LNCAP (cell line): Measurements from ENCODE around the gene NSUN2.

Experiments used
- CTCF ChIP-seq: fragments of 450-650 bp; IDR thresholded peaks from 2 replicates; pipeline ENCODE4 v1.5.1; 2017; ENCODE audit warnings: mild to moderate bottlenecking

Gene NSUN2

GRCh38 chr5:6637590-6637989 is 4.7 kb upstream of the NSUN2 start:
- TF ChIP-seq CTCF: no peak

GRCh38 chr5:6637022-6637421 is 4.2 kb upstream of the NSUN2 start:
- TF ChIP-seq CTCF: no peak

GRCh38 chr5:6636293-6636692 is 3.4 kb upstream of the NSUN2 start:
- TF ChIP-seq CTCF: no peak

GRCh38 chr5:6634788-6635430 is 2.1 kb upstream of the NSUN2 start:
- TF ChIP-seq CTCF: no peak

- no peak for TF ChIP-seq CTCF
These were observed 1.5 kb upstream of the NSUN2 start for GRCh38 chr5:6634306-6634705.

- no peak for TF ChIP-seq CTCF
These were observed 813 bp upstream of the NSUN2 start for GRCh38 chr5:6633469-6634245.

GRCh38 chr5:6632324-6632887 is 438 bp downstream of the NSUN2 start:
- TF ChIP-seq CTCF: no peak
